ENCODE results near the gene TTC14.

DNA sequence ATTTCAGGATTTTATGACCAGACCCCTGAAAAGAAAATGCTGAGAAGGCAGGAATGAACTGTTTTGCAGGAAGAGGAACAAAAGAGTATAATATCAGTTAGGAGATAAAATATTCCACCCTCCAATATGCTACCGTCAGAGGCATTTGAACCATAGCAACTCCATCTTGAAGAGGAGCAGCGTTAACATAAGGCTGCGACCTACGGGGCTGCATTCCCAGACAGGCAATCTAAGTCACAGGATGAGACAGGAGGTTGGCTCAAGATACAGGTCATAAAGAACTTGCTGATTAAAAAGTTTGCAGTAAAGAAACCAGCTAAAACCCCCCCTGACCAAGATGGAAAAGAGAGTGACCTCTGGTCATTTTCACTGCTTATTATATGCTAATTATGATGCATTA, 54.4 kb downstream of the TTC14 start:
- no peak for TF ChIP-seq TAF1 (IDR thresholded peaks at IDR 0.05; ENCODE audit: low read depth, low read length)
- no peak for TF ChIP-seq POLR2A (IDR thresholded peaks at IDR 0.05; ENCODE audit: low read depth, low read length)
- TF ChIP-seq POLR2AphosphoS5 (IDR thresholded peaks at IDR 0.05; ENCODE audit: low read depth, low read length) = no peak
